GM12864 (cell line): Measurements from ENCODE around the gene POC1A.

ENCODE experiments used
- DNase-seq: peaks from one replicate; pipeline ENCODE4 v3.0.0-alpha.2; 2011; ENCODE audit warnings: low read depth
- H3K4me3 ChIP-seq: 2 replicates; pipeline ENCODE4 v1.5.1; 2011; ENCODE audit warnings: mild to moderate bottlenecking, low read depth, low read length, control low read depth
- TF ChIP-seq, protein P1 (sequence below): IDR thresholded peaks from 2 replicates; pipeline ENCODE4 v1.5.1; 2011; ENCODE audit warnings: low read depth, mild to moderate bottlenecking, moderate library complexity, low read length, control low read depth, inconsistent platforms; ENCODE audit errors: missing control alignments

The POC1A gene

GRCh38 chr3:52040600-52040999 lies 113.6 kb downstream of the POC1A start:
- H3K4me3 ChIP-seq, result no peak overlapping the region
- TF ChIP-seq, protein P1, sequence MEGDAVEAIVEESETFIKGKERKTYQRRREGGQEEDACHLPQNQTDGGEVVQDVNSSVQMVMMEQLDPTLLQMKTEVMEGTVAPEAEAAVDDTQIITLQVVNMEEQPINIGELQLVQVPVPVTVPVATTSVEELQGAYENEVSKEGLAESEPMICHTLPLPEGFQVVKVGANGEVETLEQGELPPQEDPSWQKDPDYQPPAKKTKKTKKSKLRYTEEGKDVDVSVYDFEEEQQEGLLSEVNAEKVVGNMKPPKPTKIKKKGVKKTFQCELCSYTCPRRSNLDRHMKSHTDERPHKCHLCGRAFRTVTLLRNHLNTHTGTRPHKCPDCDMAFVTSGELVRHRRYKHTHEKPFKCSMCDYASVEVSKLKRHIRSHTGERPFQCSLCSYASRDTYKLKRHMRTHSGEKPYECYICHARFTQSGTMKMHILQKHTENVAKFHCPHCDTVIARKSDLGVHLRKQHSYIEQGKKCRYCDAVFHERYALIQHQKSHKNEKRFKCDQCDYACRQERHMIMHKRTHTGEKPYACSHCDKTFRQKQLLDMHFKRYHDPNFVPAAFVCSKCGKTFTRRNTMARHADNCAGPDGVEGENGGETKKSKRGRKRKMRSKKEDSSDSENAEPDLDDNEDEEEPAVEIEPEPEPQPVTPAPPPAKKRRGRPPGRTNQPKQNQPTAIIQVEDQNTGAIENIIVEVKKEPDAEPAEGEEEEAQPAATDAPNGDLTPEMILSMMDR, result no peak
- no peak for DNase-seq

DNA sequence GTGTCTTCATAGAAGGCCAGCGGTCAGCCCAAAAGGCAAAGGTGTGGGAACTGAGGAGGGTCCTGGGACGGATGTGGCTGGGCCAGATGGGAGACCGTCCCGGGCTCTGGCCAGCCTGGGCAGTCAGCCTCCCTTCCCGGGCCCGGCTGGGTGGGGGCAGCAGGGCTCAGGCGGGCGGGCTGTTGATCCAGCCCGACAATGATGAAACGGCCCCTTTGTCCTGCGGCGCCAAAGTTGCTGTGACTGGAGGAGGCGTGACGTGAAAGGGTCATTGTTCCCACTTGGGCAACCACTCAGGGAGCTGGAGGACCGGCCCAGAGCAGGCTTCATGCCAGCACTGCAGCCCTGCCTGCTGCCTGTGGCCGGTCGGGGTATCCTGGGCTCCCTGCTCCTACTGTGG lies 114.4 kb downstream of the POC1A start:
- no peak for DNase-seq
- TF ChIP-seq, protein P1, result no peak
- no peak overlapping the region for H3K4me3 ChIP-seq

GRCh38 chr3:52039426-52039825 lies 114.8 kb downstream of the POC1A start:
- TF ChIP-seq, protein P1, result no peak
- no peak overlapping the region for H3K4me3 ChIP-seq
- DNase-seq, result no peak

DNA sequence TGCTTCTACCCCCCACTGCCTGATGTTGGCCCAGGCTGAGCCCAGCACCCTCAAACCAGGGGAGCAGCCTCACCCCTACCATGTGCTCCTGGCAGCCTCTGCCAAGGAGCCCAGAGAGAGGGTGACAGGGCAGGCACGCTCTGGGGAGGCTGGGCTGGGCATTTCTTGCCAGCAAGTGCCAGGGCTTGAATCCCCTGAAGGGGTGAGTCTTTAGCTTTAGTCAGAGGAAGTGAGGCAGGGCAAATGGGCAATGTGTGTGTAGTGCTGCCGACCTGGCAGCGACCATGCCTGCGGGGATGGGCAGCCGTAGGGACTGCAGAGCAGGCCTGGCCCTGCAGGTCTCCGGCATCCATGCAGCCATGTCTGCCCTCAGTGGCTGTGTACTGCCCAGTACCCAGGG lies 116.0 kb downstream of the POC1A start:
- TF ChIP-seq, protein P1, result no peak
- DNase-seq, result no peak
- H3K4me3 ChIP-seq, result no peak overlapping the region

- TF ChIP-seq, protein P1, result no peak
- no peak for DNase-seq
- no peak overlapping the region for H3K4me3 ChIP-seq
Measured at GRCh38 chr3:52037291-52037690, 116.9 kb downstream of the POC1A start.

GRCh38 chr3:52036829-52037228 lies 117.4 kb downstream of the POC1A start:
- no peak overlapping the region for H3K4me3 ChIP-seq
- no peak for DNase-seq
- TF ChIP-seq, protein P1, result no peak

DNA sequence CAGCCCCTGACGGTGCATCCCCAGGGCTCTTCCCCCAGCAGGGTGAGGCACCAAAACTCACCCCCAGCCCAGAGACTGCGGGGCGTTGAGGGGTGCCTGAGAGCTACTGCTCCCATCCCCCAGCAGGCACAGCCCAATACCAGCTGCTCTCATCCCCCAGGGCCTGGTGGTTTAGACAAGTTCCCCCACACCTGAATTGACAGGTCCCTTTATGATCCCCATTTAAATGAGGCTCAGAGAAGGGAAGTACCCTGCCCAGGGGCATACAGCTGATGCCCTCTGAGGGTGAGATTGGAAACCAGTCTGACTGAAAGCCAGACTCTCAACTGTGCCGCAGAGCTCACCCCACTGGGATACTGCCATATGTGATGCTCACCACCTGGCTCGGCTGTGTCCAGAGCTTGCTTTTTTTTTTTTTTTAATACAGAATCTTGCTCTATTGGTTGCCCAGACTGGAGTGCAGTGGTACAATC lies 118.0 kb downstream of the POC1A start:
- no peak for DNase-seq
- TF ChIP-seq, protein P1, result no peak
- H3K4me3 ChIP-seq, result no peak overlapping the region
